CD1c-positive myeloid dendritic cell (primary cell): ENCODE results near the gene HHIPL1.
"Not testable (repeated sequence)": the region's sequence is repeated elsewhere in the genome, so short reads cannot be mapped to it uniquely, and the experiment has no call there.

ENCODE experiments used
- DNase-seq: peaks from one replicate; pipeline ENCODE4 v3.0.0-alpha.2; 2016; ENCODE audit errors: extremely low spot score

Gene HHIPL1

DNA sequence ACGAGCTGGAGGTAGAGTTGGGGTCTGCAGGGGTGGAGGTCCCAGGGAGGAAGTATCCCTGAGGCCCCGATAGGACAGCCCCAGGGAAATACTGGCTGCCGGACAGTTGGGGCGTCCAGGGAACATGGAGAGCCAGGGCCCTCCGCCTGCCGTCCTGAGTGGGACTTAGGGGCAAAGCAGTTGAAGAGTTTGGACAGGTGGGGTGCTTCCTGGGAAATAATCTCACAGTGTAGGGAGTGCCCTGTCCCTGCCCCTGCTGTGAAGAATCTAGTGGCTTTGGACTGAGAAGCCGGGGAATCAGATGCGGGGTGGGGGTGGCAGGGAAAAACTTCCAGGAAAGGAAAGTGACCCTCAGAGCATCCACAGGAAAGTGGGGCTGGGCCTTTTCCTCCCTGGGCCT is 9.8 kb upstream of the HHIPL1 start:
- no peak for DNase-seq

DNA sequence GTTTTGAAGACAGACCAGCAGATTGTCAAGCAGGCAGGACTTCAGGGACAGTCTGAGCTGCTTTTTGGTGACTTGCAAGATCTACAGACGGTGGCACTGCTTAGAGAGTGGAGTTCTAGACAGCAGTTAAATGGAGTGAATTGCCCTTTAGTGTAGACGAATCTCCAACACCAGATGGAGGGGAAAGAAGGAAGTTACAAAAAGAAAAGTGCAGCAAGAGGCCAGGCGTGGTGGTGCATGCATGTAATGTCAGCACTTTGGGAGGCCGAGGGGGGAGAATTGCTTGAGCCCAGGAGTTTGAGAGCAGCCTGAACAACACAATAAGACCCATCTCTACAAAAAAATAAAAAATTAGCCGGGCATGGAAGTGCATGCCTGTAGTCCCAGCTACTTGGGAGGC is 8.4 kb upstream of the HHIPL1 start:
- DNase-seq, result no peak

DNA sequence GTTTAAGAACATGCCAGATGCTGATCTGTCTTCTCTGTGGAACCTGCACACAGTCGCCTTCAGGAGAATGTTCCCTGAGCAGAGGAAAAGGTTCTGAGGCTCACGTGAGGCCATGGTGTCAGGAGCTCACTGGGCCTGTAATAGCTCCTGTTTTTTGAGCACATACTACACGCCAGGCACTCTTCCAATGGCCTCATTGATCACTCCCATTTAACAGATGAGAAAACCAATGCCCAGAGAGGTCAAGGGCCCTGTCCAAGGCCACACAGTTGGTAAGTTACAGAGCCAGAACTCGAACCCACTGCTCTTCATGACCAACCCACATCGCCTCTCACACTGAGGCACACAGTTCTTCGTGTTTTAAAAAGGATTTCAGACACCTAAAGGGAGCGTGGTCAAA is 7.3 kb upstream of the HHIPL1 start:
- no peak for DNase-seq

DNA sequence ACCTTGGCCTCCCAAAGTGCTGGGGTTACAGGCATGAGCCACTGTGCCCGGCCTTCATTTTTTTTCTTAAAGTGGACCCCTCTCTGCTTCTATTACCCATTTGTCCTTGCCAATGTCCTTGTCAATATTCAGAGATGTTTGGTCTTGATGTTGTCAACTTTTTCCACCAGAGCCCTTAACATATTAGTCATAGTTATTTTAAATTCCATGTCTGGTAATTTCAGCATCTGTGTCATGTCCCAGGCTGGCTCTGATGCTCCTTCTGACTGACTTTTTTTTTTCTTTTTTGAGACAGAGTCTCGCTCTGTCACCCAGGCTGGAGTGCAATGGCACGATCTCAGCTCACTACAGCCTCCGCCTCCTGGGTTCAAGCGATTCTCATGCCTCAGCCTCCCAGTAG is 2.2 kb upstream of the HHIPL1 start:
- not testable (repeated sequence) for DNase-seq

DNA sequence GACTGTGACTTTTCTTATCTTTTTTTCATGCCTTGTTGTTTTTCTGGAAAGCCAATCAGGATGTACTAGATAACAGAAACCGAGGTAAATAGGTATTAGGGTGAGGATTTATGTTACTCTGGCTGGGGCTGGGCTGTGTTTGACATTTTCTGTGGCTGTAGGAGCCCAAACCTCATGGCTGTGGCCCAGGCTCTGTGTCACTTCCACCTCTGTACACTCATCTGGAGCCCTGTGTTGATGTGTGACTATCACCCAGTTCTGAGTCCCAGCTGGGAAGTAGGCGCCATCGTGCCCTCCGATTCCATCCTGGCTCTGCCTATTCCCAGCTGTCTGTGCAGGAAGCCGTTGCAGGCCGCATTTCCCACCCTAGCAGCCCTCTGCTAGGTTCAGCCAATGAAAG is 1.6 kb upstream of the HHIPL1 start:
- DNase-seq, result no peak

DNA sequence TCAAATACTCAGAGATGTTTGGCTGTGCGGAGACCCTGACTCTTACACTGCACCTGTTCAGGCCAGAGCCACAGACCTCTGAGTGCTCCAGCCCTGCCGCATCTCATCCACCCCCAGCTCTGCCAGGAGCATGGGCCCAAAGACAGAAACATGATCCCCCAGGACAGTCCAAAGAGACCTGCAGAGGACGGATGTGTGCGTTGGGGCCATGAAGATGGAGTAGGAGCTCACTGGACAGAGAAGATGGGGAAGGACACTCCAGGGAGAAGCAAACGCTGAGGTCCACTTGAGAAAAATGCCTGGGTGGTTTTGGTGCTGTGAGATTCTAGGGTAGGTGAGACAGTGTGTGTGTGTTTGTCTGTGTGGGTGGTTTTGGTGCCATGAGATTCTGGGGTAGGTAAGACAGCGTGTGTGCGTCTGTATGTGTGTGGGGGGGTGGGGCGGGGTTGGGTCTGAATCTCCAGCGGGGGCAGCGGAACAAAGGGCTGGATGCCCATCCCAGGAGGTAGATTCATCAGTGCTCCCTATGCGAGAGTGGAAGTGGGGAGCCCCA is 818 bp upstream of the HHIPL1 start:
- DNase-seq, result no peak

DNA sequence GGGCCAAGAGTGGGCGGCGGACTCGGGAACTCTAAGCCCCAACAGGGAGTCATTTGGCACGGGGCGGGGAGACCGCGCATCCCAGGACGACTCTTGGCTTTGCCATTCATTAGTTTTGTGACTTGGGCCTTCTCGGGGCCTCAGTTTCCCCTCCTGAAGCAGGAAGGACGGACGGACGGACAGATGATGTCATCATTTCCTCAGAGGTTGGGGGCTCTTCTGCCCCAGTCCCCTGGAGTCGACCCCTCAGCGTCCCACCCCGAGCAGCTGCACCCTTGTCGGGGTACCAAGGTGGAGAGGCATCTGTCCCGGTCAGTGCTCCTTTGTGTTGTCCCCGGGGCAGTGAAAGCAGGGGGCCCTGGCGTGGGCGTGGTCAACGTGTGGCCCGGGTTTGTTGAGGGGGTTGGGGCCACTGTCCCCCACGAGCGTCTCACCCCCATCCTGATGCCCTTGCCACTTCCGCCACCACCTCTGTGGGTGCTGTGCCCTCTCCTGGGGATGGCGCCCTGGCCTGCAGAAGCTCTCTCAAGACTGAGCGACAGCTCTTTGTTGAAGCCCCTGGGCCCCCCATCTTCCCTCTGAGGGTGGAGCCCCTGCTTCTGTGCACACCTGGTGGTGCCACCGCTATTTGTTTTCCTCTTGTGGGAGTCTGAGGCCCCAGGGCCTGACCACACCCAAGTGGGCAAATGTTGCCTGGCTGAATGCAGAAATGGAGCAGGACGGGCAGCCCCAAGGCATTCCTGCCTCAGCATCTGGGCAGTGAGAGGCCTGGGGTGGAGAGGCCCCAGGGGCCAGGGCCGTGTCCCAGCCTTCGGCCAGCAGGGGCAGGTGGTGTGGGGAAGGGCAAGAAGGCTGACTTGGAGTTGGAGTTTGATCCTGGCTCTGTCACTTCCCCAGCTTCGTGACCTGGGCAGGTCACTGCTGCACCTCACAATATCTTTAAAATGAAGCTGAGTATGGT is 896 bp downstream of the HHIPL1 start:
- no peak for DNase-seq

DNA sequence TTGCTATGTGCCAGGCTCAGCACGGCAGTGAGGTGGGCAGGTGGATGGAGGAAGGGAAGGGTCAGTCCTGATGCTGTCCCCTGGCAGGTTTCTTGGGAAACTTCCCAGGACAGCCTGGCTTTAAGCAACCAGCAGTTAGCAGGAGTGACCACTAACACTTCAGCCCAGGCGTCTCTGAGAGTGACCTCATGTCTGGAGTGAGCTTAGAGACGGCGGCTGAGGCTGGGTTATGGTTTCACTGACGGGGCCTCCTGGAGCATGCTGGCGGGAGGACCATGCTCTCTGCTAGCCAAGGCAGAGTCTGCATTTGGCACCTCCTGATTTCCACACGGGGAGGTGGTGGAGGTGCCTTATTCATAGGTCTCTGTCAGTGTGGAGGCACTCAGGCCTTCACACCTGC is 2.5 kb downstream of the HHIPL1 start:
- no peak for DNase-seq

DNA sequence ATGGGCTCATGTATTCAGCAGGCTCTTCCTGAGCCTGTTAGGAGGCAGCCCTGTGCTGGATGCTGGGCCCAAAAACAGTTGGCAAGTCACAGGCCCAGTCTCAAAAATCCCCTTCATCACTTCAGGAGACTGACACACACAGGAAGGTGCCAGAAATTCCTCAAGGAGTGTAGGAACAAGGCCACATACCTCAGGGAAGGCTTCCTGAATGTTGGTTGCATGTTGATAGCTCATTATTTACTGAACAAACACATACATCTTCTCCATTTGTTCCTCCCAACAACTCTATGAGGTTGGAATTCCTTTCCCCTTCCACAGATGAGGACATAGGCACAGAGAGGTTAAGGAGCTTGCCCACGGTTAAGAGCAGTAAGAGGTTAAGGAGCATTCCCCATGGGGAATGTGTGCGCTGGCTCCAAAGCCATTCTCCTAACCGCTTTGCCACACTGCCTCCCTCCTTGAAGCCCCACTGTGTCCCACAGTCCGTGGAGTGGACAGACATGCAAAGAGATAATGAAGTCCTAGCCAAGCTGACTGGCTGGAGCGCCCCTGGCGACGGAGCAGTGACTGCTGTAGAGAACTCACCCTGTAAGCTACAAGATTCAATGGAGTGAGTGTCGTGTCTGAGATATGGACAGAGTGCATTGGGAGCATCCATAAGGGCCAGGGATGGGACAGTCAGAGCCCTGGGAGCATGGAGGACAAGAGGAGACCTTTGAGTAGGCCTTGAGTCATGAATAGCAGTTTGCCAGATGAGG is 3.3 kb downstream of the HHIPL1 start:
- DNase-seq, result no peak

DNA sequence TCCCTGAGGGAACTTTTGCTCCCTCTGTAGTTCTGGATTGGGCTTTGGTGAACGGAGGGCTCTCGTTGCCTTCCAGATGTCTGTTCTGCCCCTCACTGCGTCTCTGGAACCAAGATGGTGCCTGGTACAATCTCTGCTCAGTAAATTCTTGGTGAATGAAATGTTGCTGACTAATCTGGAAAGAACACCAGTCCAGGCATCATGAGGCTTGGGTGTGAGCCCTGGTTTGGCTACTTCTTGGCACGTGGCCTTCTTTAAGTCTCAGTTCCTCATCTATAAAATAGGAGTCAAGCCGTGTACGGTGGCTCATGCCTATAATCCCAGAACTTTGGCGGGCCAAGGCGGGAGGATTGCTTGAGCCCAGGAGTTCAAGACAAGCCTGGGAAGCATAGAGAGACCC is 4.3 kb downstream of the HHIPL1 start:
- DNase-seq, result no peak

DNA sequence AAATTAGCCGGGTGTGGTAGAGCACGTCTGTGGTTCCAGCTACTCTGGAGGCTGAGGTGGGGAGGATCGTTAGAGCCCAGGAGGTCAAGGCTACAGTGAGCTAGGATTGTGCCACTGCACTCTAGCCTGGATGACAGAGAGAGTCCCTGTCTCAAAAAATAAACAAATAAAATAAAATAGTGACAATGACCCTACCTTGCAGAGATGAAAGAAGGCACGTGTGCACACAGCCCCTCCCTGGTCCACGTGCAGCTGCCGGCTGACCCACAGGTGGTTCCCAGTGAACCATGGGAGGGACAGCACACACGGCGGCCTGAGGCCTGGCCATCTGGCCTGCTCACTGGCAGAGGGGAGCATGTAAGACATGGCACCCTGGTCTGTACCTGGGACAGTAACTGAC is 4.7 kb downstream of the HHIPL1 start:
- no peak for DNase-seq

DNA sequence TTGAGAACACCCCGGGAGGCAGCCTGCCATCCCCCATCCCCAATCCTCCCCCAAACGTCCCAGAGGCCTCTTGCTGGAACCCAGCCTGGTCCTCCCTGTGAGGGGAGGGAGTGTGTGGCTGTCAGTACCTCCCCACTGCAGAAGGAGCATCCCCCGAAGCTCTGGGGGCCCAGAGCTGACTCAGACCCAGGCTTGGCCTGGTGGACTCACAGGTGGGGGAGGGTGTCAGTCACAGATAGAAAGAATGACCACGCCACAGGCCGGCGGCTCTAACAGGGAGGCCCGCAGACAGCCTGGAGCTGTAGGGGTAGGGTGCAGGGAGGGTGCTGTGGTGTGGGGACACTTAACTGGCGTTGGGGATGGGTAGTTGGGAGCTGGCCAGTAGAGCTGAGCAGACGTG is 5.3 kb downstream of the HHIPL1 start:
- DNase-seq, result no peak

DNA sequence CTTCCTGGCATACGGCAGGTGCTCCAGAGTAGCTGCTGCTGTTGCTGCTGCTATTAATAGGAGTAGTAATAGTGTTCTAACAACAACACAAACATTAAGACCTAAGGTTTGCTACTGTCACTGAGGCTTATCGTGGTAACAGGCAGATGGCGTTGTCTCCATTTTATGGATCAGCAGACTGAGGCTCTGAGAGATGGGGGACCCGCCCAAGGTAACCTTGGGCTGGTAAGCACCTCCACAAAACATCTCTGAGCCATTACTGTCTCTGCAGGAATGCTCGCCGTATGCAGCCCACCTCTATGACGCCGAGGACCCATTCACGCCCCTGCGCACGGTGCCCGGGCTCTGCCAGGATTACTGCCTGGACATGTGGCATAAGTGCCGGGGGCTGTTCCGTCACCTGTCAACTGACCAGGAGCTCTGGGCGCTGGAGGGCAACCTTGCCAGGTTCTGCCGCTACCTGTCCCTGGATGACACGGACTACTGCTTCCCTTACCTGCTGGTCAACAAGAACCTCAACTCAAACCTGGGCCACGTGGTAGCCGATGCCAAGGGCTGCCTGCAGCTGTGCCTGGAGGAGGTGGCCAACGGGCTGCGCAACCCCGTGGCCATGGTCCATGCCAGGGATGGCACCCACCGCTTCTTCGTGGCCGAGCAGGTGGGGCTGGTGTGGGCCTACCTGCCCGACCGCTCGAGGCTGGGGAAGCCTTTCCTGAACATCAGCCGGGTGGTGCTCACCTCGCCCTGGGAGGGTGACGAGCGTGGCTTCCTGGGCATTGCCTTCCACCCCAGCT is 7.2 kb downstream of the HHIPL1 start:
- no peak for DNase-seq

DNA sequence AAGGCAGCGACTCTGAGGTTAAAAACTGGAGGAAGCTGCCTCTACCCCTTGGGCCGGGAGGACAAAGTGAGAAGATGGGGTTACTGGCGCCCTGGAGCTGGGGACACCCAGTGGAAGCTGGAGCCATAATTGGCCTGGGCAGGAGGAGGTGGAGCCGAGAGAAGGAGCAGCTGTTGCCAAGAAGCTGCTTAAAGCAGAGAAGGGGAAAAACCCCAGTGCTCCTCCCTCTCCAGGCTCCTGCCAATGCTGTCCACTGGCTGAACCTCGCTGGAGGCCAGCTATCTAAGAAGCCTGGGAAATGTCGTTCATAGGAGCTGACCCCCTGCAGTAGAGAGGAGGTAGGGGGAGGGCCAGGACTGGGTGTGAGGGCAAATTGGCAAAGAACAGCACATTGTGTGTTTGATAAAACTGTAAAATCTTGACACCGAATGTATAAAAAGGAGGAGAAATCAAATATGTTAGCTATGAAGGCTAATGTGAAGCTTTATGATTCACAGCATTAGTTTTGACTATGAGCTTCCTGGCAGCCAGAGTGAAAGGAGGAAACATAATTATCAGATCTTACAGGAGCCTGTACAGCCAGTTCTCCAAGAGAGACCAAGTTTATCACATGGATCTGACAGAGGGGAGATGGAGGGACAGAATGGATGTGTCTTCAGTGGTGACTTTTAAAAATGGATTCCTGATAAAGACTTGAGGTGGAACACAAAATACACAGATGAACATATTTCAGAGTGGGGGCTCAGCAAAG is 9.5 kb downstream of the HHIPL1 start:
- DNase-seq, result no peak

DNA sequence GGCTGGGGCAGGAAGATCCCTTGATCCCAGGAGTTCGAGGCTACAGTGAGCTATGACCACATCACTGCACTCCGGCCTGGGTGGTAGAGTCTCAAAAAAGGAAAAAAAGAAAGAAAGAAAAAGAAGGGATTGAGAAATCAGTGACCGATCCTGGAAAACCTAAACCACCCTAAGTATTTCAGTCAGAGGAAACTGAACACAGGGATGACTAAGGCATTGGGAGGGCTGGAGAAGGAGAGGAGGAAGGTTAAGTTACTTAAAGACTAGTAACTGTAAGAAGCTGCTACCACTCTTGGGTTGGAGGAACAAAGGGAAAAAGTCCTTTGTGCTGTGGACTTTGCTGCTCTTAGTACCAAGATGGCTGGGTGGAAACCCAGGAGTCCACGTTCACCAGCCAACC is 10.6 kb downstream of the HHIPL1 start:
- DNase-seq, result no peak

DNA sequence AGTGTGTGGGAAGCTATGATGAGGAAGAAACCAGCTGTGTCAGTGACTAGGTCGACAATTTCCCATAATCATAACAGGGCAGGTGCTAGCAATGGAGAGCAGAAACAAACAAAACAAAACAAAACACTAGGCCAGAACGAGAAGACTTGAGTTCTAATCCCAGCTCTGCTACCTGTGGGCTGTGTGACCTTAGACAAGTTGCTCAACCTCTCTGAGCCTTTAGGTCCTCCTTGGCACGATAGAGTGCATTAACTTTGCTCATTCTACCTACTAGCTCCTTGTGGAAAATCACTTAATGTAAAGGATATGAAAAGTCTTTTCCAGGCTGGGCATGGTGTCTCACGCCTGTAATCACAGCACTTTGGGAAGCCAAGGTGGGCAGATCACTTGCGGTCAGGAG is 11.2 kb downstream of the HHIPL1 start:
- no peak for DNase-seq

DNA sequence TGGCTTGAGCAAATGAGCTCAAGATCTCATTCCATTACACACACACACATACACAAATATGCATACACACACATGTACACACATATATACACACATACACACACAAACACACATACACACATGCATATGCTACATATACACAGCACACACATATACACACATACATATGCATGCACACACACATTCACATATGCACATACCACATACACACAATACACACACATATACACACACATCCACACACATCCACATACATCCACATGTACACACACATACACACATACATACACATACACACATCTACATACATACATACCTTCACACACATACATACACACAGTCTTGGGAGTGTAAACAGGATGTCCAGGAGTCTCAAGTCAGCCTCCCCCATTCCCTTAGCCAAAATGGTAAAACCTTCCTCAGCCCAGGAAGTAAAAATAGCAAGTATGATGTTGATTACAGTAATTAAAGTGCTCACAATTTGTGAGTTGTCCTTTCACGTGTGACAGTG is 12.8 kb downstream of the HHIPL1 start:
- no peak for DNase-seq

DNA sequence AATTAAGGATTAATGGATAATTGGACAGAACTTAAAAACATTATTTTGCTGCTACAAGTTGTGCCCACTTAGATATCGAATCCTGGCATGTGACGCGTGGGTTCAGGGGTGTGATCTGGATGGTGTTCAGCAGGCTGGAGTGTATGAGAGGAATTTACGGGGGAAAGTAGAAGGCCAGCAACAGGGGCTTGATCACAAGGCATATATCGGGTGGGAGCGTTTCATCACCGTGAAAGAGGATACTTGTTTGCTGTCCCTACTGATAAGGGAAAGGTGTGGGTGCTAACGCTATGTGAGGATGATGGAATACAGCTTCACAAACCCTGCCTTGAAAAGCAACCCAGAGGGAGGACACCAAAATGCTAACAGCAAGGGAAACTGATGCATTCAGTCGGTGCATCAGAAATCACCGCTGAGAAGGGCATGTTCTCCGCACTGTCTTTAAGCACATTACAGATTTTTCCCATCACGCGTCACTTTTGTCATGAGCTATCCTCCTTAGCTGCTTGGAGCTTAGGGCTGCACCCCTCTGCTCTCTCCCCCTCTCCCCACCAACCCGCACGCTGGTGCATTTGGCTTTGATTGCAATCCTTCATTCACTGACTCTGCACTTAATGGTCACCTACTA is 13.4 kb downstream of the HHIPL1 start:
- DNase-seq, result no peak

DNA sequence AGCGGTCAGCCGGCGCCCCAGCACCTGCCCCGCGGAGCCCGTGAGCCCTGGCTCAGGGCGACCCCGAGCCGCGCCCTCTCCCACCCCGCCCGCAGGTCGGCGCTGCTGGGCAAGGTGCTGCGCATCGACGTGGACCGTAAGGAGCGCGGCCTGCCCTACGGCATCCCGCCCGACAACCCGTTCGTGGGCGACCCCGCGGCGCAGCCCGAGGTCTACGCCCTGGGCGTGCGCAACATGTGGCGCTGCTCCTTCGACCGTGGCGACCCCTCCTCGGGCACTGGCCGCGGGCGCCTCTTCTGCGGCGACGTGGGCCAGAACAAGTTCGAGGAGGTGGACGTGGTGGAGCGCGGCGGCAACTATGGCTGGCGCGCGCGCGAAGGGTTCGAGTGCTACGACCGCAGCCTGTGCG is 14.4 kb downstream of the HHIPL1 start:
- no peak for DNase-seq

DNA sequence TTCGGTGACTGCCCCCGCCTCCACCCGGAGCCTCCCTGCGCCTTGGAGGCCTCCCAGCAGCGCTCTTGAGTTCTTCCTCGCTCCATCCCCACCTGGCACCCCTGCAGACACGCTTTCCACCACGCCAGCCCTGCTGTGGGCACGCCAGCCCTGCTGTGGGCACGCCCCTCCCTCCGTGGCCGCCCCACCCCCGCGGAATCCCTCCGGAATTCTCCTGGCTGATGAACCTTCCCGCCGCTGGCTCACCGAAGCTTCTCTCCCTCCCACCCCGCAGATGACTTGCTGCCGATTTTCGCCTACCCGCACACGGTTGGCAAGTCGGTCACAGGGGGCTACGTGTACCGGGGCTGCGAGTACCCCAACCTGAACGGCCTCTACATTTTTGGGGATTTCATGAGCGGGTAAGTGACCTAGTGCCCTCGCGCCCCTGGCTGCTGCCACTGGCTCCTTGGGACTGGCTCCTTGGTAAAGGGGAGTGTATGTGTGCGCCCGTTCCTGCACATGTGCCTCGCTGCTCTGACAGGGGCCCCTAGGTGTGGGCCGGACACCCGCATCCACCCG is 15.2 kb downstream of the HHIPL1 start:
- no peak for DNase-seq
